OCI-LY7 (cell line): ENCODE measurements around the gene RFESD. TPM values are rescaled to one million over a fixed set of nuclear protein-coding genes. Genes with fewer than 3 reads are reported as not detected.

ENCODE experiments used
- BruUV-seq: library from RNA; stranded (reverse); fragments of 400-500 nt; replicated peaks from 2 replicates; lab custom pipeline; 2021; lab: Mats Ljungman, UMichigan
- CTCF ChIA-PET: fragments of 300-600 bp; sonication (Branson Sonifier 250); formaldehyde crosslinking; loops from one replicate; lab custom pipeline; 2022; ENCODE audit warnings: antibody characterized with exemption; ENCODE audit not compliant: unreplicated experiment; lab: Charles Lee
- POLR2A ChIA-PET: fragments of 300-600 bp; sonication (Branson Sonifier 250); formaldehyde crosslinking; loops from one replicate; lab custom pipeline; 2022; ENCODE audit warnings: antibody characterized with exemption; lab: Charles Lee
- DNase-seq: peaks from one replicate; pipeline ENCODE4 v3.0.0-alpha.2; 2015; ENCODE audit warnings: low spot score
- H2AFZ ChIP-seq: fragments of 200-600 bp; sonication (generic), shearing (Covaris generic); 2 replicates; pipeline ENCODE4 v1.6.1; 2014; ENCODE audit warnings: mild to moderate bottlenecking, antibody characterized with exemption, low read length, moderate library complexity
- H3K27ac ChIP-seq: fragments of 200-600 bp; sonication (generic); 2 replicates; pipeline ENCODE4 v1.5.1; 2014; ENCODE audit warnings: mixed run types, low read depth, mild to moderate bottlenecking, moderate library complexity, low read length, inconsistent platforms; ENCODE audit not compliant: poor library complexity, severe bottlenecking
- H3K36me3 ChIP-seq: fragments of 200-600 bp; sonication (generic); 2 replicates; pipeline ENCODE4 v1.6.1; 2014; ENCODE audit warnings: mild to moderate bottlenecking, antibody characterized with exemption, low read length, moderate library complexity, mixed read lengths; ENCODE audit not compliant: insufficient read depth
- H3K4me1 ChIP-seq: fragments of 200-600 bp; sonication (generic); 2 replicates; pipeline ENCODE4 v1.5.1; 2014; ENCODE audit warnings: mild to moderate bottlenecking, low read length; ENCODE audit not compliant: insufficient read depth, poor library complexity, severe bottlenecking
- H3K4me2 ChIP-seq: fragments of 200-600 bp; sonication (generic); 2 replicates; pipeline ENCODE4 v1.6.1; 2014; ENCODE audit warnings: mild to moderate bottlenecking, low read length
- H3K4me3 ChIP-seq: fragments of 200-600 bp; sonication (generic); 2 replicates; pipeline ENCODE4 v1.5.1; 2014; ENCODE audit warnings: mild to moderate bottlenecking, low read depth, low read length; ENCODE audit not compliant: poor library complexity, severe bottlenecking
- H3K79me2 ChIP-seq: fragments of 200-600 bp; sonication (generic); 2 replicates; pipeline ENCODE4 v1.6.1; 2016; ENCODE audit warnings: low read depth, mild to moderate bottlenecking, low read length, moderate library complexity, mixed read lengths; ENCODE audit not compliant: insufficient read depth
- H3K9me2 ChIP-seq: fragments of 200-600 bp; sonication (generic); 2 replicates; pipeline ENCODE4 v1.6.1; 2016; ENCODE audit warnings: mild to moderate bottlenecking, low read length, mixed read lengths; ENCODE audit not compliant: insufficient read depth
- H3K9me3 ChIP-seq: fragments of 200-600 bp; sonication (generic); 2 replicates; pipeline ENCODE4 v1.6.1; 2014; ENCODE audit warnings: mild to moderate bottlenecking, mixed run types, low read length, mixed read lengths
- H4K20me1 ChIP-seq: fragments of 200-600 bp; sonication (generic); 2 replicates; pipeline ENCODE4 v1.6.1; 2014; ENCODE audit warnings: mild to moderate bottlenecking, antibody characterized with exemption, low read length, moderate library complexity, mixed read lengths; ENCODE audit not compliant: insufficient read depth
- EZH2phosphoT487 ChIP-seq: fragments of 200-600 bp; sonication (generic); IDR thresholded peaks from 2 replicates; pipeline ENCODE4 v1.6.1; 2018; ENCODE audit warnings: low read depth, borderline replicate concordance, mild to moderate bottlenecking, mixed run types, antibody characterized with exemption, low read length, moderate library complexity, mixed read lengths
- intact Hi-C: fragments of 100-400 bp; cut with micrococcal nuclease; formaldehyde crosslinking; loops from one replicate; pipeline ENCODE4 v1.10.0; 2022; ENCODE audit not compliant: unreplicated experiment
- total RNA-seq, 2 experiments: library from RNA; depleted of rRNA in 1 of 2; stranded (reverse); fragments of >200 nt in 1 of 2; shearing (Covaris generic) in 1 of 2; gene quantifications; 2 replicates each; pipeline ENCODE4 v1.2.3, GENCODE V29; 2014 to 2022
- TF ChIP-seq, protein P1 (sequence below): fragments of 200-600 bp; sonication (generic); conservative IDR thresholded peaks from 2 replicates; pipeline ENCODE4 v1.5.1; 2014; ENCODE audit warnings: mild to moderate bottlenecking, antibody characterized with exemption, low read length, moderate library complexity, mixed read lengths

RFESD gene
- total RNA-seq, 2 experiments from 2014 or later = 7.6 TPM

DNA sequence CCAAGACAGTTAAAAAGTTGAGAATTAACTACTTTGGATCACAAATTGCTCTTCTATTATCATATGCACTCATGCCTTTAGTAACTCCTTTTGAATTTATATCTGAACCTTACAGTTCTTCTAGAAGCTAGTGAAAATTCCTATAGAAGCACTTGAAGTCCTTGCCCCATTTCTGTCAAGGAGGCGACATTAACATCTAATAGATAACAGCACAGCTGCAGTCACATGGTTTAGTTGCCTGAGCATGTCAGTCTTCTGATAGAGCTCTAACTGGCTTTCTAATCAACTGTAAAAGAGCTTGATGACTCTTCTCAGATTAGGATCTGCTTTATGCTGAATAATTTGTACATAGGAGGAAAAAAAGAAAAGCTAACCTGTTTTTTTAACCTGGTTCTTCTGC is 9.0 kb downstream of the RFESD start:
- BruUV-seq = no TSS peak
- H3K36me3 ChIP-seq = peaks cover 18% of the 10 kb centered on the region; the same call in 1 of the 2 replicates
- H4K20me1 ChIP-seq = no peaks in the 10 kb centered on the region
- CTCF ChIA-PET = no interaction called here
- POLR2A ChIA-PET = interaction anchor here (0.9 kb wide), 1 partner anchor 9 kb away, joined by 5 read pairs; no protein-coding TSS in a partner anchor
- no peak for DNase-seq
- no peak overlapping the region for H2AFZ ChIP-seq
- intact Hi-C loops = no loop called here
- H3K4me3 ChIP-seq = no peak overlapping the region
- no peak overlapping the region for H3K27ac ChIP-seq
- no peak for TF ChIP-seq EZH2phosphoT487
- TF ChIP-seq, protein P1, sequence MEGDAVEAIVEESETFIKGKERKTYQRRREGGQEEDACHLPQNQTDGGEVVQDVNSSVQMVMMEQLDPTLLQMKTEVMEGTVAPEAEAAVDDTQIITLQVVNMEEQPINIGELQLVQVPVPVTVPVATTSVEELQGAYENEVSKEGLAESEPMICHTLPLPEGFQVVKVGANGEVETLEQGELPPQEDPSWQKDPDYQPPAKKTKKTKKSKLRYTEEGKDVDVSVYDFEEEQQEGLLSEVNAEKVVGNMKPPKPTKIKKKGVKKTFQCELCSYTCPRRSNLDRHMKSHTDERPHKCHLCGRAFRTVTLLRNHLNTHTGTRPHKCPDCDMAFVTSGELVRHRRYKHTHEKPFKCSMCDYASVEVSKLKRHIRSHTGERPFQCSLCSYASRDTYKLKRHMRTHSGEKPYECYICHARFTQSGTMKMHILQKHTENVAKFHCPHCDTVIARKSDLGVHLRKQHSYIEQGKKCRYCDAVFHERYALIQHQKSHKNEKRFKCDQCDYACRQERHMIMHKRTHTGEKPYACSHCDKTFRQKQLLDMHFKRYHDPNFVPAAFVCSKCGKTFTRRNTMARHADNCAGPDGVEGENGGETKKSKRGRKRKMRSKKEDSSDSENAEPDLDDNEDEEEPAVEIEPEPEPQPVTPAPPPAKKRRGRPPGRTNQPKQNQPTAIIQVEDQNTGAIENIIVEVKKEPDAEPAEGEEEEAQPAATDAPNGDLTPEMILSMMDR = no peak
- no peaks in the 10 kb centered on the region for H3K4me1 ChIP-seq
- H3K9me3 ChIP-seq = no peaks in the 10 kb centered on the region
- H3K9me2 ChIP-seq = no peaks in the 10 kb centered on the region
- no peak overlapping the region for H3K4me2 ChIP-seq
- no peaks in the 10 kb centered on the region for H3K79me2 ChIP-seq

DNA sequence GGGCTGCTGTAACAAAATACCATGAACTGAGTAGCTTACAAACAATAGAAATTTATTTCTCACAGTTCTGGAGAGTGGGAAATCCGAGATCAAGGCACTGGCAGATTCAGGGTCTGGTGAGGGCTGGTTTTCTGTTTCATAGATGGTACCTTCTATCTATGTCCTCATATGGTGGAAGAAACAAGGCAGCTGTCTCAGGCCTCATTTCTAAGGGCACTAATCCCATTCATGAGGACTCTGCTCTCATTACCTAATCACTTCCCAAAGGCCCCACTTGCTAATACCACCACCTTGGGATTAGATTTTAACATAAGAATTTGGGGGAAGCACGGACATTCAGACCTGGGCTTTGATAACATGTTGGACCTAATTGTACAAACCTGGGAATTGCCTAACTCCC is 13.5 kb downstream of the RFESD start:
- Histone ChIP-seq H3K27ac (no peak overlapping the region), H3K9me2 (no peaks in the 10 kb centered on the region), H2AFZ (no peak overlapping the region), H4K20me1 (no peaks in the 10 kb centered on the region), H3K36me3 (peaks cover 11% of the 10 kb centered on the region; the same call in 1 of the 2 replicates), H3K4me1 (no peaks in the 10 kb centered on the region), H3K9me3 (no peaks in the 10 kb centered on the region), H3K4me2 (no peak overlapping the region), H3K79me2 (no peaks in the 10 kb centered on the region), H3K4me3 (no peak overlapping the region)
- ChIA-PET POLR2A (interaction anchor here (0.6 kb wide), 1 partner anchor 121 kb away, joined by 3 read pairs; no protein-coding TSS in a partner anchor), CTCF (no interaction called here)
- intact Hi-C loops = loop anchor here (5.0 to 10.0 kb wide), 3 partner anchors 122 to 675 kb away; no protein-coding TSS in a partner anchor
- DNase-seq = no peak
- BruUV-seq = no TSS peak
- TF ChIP-seq, protein P1 = no peak
- no peak for TF ChIP-seq EZH2phosphoT487

DNA sequence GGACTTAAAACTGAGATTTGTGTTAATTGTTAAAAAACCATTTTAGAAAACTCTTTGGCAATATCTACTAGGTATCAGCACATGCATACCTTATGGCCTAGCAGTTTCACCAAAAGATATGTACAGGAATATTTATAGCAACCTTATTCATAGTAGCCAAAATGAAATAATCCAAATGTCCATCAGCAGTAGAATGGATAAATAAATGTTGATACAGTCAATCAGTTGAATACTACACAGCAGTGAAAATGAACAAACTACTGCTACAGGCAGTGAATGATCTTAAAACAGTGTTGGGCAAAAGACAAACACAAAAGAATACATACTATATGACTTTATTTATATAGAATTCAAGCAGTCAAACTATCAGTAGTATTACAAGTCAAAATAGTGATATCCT is 16.4 kb downstream of the RFESD start:
- Histone ChIP-seq H3K79me2 (no peaks in the 10 kb centered on the region), H3K9me2 (no peaks in the 10 kb centered on the region), H2AFZ (no peak overlapping the region), H3K4me1 (no peaks in the 10 kb centered on the region), H3K9me3 (no peaks in the 10 kb centered on the region), H3K27ac (no peak overlapping the region), H3K4me3 (no peak overlapping the region), H4K20me1 (no peaks in the 10 kb centered on the region), H3K36me3 (0 out of 2 replicates have a peak, but pooled peaks cover under 1% of the 10 kb centered on the region), H3K4me2 (no peak overlapping the region)
- intact Hi-C loops = loop anchor here (5.0 to 10.0 kb wide), 3 partner anchors 119 to 672 kb away; no protein-coding TSS in a partner anchor
- no TSS peak for BruUV-seq
- ChIA-PET POLR2A (interaction anchor here (2.0 kb wide), 1 partner anchor 13 kb away, joined by 5 read pairs; no protein-coding TSS in a partner anchor), CTCF (no interaction called here)
- no peak for DNase-seq
- no peak for TF ChIP-seq EZH2phosphoT487
- TF ChIP-seq, protein P1 = no peak
